ENCODE results near the gene ADCY5.
"Not testable (repeated sequence)": the region's sequence is repeated elsewhere in the genome, so short reads cannot be mapped to it uniquely, and the experiment has no call there.

The ADCY5 gene

DNA sequence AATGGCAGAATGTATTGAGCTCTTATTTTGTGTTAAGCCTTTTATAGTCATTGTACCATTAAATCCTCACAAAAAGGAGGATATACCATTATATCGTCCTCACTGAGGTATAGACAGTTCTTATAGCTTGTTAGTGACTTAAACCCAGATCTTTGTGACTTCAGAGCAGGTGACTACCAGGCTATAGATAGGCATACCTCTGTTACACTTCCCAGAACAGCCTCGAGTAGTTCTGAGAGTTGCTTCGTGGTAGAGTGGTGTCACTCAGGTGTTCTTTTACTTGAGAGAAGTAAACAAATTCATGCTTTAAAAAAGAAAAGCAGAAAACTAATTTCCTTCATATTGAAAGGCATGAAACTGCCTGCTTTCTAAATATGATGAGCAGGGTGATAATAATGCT, 187.2 kb downstream of the ADCY5 start:
- DNase-seq (ENCODE audit: low read depth in 2 of 2) = no peak

GRCh38 chr3:123258811-123259420, 190.0 kb downstream of the ADCY5 start:
- DNase-seq (ENCODE audit: low read depth in 2 of 2) = no peak

DNA sequence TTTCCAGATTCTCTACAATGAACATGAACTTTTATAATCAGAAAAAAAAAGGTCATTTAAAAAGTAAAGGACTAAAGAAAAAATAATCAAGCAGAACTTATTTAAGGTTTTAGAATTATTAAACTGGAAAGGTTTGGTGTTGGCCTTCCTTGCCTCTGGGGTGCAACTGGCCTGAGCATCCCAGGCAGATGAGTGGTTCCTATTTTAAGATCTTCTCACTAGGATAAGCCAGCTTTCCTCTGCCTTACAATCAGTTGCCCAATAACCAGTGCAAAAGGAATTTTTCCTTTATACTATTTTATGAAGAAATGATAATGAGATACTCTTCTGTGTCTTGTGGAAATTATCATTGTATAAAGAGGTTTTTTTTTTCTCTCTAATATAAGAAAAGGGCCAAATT, 190.5 kb downstream of the ADCY5 start:
- DNase-seq (ENCODE audit: low read depth in 2 of 2) = no peak

GRCh38 chr3:123256256-123256655, 192.6 kb downstream of the ADCY5 start:
- DNase-seq (ENCODE audit: low read depth in 2 of 2) = no peak

DNA sequence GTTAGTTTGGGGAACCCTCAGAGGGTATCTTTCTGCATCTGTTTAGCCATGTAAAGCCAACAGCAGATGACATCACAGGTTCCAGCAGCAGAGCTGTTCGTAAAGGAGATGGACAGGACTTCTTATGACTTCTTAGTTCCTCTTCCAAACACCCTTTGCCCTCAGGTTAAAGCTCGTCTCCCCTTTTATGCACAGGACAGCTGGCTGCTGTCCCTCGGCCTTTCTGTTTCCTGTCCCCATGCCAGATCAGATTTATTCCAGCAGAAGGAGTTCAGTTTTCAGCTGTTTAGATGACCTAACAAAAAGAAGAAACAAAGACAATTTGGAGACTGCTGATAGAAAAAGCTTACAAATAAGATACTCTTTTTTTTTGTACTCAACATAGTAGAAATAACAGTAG, 202.0 kb downstream of the ADCY5 start:
- DNase-seq (ENCODE audit: low read depth in 2 of 2) = no peak

DNA sequence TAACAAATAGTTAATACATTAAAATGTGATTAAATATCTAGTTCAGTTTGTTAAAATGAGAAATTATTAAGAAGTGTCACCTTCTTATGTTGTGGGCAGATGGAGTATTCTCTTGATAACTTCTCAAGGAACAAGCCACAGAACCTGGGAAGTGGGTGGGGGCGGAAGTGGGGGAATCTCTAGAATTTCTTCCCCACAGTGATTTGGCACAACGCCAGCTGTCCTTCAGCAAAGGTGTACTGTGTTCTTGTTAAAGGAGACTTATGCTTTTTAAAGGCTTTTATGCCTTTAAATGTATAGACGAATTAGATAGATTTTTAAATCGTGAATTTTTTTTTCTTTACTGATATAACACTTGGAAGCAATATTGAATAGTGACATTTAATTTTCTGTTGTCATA, 204.8 kb downstream of the ADCY5 start:
- no peak for DNase-seq (ENCODE audit: low read depth in 2 of 2)

GRCh38 chr3:123239756-123240155, 209.1 kb downstream of the ADCY5 start:
- DNase-seq (ENCODE audit: low read depth in 2 of 2) = no peak

GRCh38 chr3:123239186-123239585, 209.7 kb downstream of the ADCY5 start:
- DNase-seq (ENCODE audit: low read depth in 2 of 2) = not testable (repeated sequence)

GRCh38 chr3:123236902-123237301, 212.0 kb downstream of the ADCY5 start:
- no peak for DNase-seq (ENCODE audit: low read depth in 2 of 2)
